Prostate gland (tissue), 2 donors: ENCODE data around the gene OTOP3.

ENCODE experiments used
- CTCF ChIP-seq, 4 experiments: fragments of 200-600 bp in 2 of 4; fragments of 450-650 bp in 2 of 4; sonication (generic) in 2 of 4; IDR thresholded peaks; 1 replicate in 3 of 4; 2 replicates in 1 of 4; pipeline ENCODE4 v1.5.1; 2016 to 2019; ENCODE audit warnings: antibody characterized with exemption in 4 of 4, mild to moderate bottlenecking in 2 of 4, moderate library complexity in 2 of 4
- POLR2A ChIP-seq: fragments of 450-650 bp; IDR thresholded peaks from one replicate; pipeline ENCODE4 v1.6.1; 2016; ENCODE audit warnings: antibody characterized with exemption, mild to moderate bottlenecking

GRCh38 chr17:74954115-74954514 is 18.4 kb downstream of the OTOP3 start:
- TF ChIP-seq CTCF (IDR thresholded peaks at IDR 0.05) (no peak), POLR2A (no peak)
